Smooth muscle cell of the brain vasculature (primary cell): ENCODE results near the gene POU6F1.

Experiments used
- DNase-seq: peaks from one replicate; pipeline ENCODE4 v3.0.0-alpha.2; 2012; ENCODE audit warnings: low read depth, low spot score

The POU6F1 gene

DNA sequence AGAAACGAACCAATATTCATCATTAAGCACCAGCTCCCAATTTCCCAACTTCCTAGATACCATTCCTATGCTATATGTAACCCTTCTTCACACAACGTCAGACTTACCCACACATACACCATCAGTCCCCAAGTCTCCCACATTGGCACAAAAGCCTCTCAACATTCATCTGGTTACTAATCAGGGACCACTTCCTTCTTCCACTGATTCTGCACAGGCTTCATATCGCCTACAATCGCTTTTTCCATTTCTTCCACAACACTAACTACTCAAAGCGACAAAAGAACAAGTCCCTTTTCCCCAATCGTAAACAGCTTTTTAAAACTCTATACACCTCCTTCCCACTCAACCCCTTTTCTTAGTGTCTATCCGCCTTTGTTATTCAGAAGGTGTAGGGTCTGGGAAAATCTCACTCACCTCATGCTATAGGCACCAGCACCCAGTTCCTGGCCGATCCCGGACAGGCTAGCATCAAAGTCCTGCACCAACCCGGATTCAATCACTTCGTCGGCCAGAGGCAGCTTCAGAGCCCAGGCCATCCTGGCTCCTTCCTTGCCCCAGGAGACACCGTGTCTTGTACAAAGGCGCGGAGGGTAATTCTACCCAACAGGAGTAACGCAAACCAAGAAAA, 45.9 kb downstream of the POU6F1 start:
- DNase-seq: no peak

DNA sequence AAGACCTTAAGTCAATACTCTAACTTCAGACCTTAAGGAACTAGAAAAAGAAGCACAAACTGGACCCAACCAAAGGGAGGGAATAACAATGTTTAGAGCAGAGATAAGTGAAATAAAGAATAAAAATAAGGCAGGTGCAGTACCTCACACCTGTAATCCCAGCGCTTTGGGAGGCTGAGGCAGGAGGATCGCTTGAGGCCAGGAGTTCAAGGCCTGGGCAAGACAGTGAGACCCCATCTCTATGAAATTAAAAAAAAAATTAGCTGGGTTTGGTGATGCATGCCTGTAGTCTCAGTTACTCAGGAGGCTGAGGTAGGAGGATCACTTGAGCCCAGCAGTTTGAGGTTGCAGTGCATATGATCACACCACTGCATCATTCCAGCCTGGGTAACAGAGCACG, 54.1 kb downstream of the POU6F1 start:
- DNase-seq: no peak

DNA sequence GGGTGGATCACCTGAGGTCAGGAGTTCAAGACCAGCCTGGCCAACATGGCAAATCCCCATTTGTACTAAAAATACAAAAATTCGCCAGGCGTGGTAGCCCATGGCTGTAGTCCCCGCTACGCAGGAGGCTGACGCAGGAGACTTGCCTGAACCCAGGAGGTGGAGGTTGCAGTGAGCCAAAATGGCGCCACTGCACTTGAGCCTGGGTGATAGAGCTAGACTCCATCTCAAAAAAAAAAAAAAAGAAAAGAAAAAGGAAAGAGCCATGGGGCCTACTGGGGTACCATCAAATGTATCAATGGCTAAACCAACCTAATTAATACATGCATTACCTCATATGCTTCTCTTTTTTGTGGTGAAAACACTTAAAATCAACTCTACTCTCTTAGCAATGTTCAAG, 55.6 kb downstream of the POU6F1 start:
- no peak for DNase-seq

DNA sequence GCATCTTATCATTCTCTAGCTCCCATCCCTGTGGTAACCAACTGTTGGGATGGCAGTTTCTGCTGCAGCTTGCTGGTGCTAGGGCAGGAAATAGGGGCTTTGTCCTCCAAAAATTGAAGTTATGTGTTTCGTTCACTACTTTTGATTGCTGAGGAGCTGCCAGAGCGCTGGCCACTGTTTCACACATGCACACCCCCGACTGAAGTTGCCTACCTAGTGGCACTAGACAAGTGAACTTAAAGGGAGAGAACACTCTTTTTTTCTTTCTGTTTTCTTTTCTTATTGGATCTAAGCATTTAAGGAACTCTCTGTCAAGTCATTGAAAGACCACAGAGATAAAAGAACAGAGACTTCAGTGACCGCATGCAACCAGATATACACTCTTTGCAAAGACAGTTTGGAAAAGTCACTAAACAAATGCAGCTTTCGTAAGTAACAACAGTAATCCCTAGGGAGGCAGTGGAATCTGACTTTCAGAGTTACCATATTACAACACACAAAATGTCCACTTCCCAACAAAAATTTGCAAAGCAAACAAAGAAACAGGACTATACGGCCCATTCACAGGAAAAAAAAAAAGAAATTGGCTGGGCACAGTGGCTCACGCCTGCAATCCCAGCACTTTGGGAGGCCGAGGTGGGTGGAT, 56.9 kb downstream of the POU6F1 start:
- peak; percentile 9 for DNase-seq

DNA sequence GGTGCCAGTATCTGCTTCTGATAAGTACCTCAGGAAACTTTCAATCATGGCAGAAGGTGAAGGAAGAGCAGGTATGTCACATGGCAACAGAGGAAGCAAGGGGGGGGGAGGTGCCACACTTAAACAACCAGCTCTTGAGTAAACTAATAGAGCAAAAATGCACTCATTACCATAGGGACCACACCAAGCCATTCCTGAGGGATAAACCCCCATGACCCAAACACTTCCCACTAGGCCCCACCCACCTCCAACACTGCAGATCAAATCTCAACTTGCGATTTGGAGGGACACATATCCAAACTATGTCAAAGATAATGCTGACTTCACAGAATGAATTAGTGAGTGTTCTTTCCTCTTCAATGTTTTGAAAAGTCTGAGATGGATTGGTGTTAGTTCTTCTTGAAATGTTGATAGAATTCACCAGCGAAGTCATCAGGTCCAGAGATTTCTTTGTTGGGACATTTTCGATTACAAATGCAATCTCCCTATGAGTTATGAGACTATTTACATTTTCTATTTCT, 61.6 kb downstream of the POU6F1 start:
- DNase-seq: no peak

DNA sequence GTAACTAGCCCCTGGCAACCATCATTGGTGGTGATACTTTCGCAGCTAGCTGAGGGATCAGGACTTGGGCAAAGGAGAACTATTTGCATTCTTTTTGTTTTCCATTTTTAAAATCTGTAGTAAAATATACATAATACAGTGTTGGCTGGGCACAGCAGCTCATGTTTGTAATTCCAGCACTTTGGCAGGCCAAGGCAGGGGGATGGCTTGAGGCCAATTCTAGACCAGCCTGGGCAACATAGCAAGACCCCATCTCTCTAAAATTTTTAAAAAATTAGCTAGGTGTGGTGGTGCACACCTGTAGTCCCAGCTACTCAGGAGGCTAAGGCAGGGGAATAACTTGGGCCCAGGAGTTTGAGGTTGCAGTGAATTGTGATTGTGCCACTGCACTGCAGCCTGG, 64.9 kb downstream of the POU6F1 start:
- DNase-seq: no peak

DNA sequence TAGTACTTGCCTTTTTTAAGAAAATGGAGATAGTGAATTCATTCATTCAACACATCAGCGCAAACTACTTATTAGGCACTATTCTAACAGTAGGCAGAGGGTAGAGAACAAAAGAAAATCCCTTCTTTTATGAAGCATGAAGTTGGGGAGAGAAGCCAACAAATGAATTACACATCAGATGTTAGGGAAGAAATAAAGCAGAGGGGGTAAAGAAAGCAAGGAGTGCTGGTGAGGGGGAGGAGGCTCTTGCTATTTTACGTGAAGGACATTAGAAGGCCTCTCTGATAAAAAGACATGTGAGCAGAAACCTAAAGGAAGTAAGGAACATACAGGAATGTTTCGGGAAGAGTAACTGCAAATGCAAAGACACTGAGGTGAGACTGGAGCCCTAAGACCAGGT, 67.1 kb downstream of the POU6F1 start:
- DNase-seq: no peak

DNA sequence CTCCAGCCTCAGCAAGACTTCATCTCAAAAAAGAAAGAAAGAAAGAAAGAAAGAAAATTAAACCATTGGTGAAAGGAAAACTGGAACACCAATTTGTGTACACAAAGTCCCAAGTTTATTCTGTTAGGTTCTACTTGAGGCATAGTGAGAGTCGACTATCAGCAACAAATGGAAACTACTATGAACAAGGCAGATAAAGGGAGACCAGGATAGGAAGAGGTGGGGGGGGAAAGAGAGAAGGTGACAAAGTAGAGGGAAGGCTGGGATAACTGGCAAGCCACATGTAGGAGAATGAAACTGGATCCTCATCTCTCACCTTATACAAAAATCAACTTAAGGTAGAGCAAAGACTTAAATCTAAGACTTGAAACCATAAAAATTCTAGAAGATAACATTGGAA, 70.6 kb downstream of the POU6F1 start:
- DNase-seq: no peak

DNA sequence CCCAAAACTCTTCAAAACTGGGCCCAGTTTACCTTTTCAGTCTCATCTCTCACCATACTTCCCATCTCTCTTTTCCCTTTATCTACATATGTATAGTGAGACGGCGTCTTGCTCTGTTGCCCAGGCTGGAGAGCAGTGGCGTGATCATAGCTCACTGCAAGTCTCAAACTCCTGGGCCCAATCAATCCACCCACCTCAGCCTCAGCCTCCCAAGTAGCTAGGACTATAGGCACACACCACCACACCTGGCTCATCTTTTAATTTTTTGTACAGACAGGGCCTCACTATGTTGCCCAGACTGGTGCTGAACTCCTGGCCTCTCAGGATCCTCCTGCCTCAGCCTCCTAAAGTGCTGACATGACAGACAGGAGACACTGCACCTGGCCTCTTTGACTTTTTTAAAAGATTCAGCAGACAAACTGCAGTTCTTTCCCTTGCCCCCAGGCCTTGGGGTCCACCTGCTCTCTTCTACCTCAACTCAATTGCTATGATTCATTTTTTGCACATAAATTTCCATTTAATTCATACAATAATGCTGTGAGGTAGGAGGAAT, 78.5 kb downstream of the POU6F1 start:
- DNase-seq: no peak
